IPS-20b (cell line): Measurements from ENCODE around the gene NPPA.

Experiments
- H3K27ac ChIP-seq: one replicate; pipeline ENCODE4 v1.5.1; 2013; ENCODE audit warnings: low read length
- H3K27me3 ChIP-seq: 2 replicates; pipeline ENCODE4 v1.6.1; 2013; ENCODE audit warnings: mild to moderate bottlenecking, low read length, inconsistent platforms; ENCODE audit not compliant: insufficient read depth
- H3K36me3 ChIP-seq: 2 replicates; pipeline ENCODE4 v1.6.1; 2013; ENCODE audit warnings: low read depth, mild to moderate bottlenecking, inconsistent platforms, low read length, moderate library complexity; ENCODE audit not compliant: insufficient read depth
- H3K4me1 ChIP-seq: 2 replicates; pipeline ENCODE4 v1.6.1; 2013; ENCODE audit warnings: mild to moderate bottlenecking, control low read depth, inconsistent platforms, low read length, moderate library complexity; ENCODE audit not compliant: insufficient read depth
- H3K4me3 ChIP-seq: 2 replicates; pipeline ENCODE4 v1.5.1; 2013; ENCODE audit warnings: mild to moderate bottlenecking, low read length, inconsistent platforms
- H3K9ac ChIP-seq: 2 replicates; pipeline ENCODE4 v1.6.1; 2013; ENCODE audit warnings: low read depth, mild to moderate bottlenecking, inconsistent platforms, low read length, moderate library complexity
- H3K9me3 ChIP-seq: 2 replicates; pipeline ENCODE4 v1.6.1; 2013; ENCODE audit warnings: mild to moderate bottlenecking, low read depth, low read length, inconsistent platforms; ENCODE audit not compliant: insufficient read depth

NPPA gene

DNA sequence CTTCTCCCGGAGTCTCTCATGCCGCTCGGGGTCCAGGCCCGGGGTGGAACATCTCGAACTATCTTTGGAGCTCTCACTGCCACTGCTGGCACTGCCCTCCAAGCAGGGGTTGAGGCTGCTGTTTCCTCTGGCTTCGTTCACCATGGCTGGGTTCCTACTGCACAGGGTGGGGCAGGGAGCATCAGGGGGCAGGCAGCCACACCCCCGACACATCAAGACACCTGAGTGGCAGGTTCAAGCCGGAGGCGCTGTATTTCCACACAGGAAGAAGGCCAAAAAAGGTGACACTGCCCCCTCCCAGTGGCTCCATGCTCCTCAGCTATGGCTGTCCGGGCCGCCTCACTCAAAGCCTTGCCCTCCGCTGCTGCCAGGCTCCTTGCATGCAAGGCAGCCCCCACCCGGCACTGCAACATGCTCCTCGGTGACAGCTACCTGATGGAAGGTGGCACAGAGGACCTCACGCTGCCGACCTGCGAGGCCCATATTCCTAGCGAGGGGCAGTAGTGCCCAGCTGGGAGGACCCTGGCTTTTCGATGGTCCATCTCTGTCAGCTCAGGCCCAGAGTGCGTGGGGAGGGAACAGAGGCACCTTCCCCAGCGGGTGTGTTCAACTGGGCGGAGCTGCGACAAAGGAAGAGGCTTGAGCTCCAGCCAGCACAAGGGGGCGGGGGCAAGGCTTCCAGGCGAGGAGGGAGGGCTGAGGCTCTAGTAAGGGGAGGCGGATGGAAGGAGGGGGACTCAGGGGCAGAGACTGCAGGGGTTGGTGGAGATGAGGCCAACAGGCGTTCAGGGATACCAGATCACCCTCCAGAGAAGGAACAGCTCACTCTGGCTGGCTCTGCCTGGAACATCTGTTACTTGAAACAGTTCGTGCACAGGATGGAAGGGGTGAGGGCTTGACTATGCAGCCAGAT lies 44.4 kb downstream of the NPPA start:
- Histone ChIP-seq H3K4me1 (peaks cover 14% of the 10 kb centered on the region), H3K9ac (peak overlapping the region; percentile 59; the same call in 1 of the 2 replicates), H3K4me3 (peak overlapping the region; percentile 73), H3K9me3 (no peaks in the 10 kb centered on the region), H3K27me3 (no peaks in the 10 kb centered on the region), H3K36me3 (peaks cover 40% of the 10 kb centered on the region), H3K27ac (peak overlapping the region; percentile 44)

DNA sequence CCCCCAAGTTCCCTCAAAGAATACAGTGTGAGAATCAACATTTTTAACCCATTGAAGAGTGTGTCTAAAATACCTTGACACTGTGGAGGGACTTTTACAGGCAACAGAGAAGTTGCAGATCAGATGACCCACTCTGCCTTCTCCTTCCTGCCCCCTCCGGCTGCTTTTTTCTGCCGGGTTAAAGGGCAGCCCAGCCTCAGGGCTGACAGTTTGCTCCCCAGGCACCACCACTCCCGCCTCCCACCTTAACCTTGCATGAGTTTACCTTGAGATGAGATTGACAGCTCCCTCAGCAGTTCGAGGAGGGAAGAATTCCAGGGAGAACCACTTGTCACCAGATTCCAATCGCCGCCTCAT lies 45.0 kb downstream of the NPPA start:
- Histone ChIP-seq H3K36me3 (peaks cover 34% of the 10 kb centered on the region), H3K9ac (no peak overlapping the region), H3K27me3 (no peaks in the 10 kb centered on the region), H3K4me3 (peak overlapping the region; percentile 73), H3K9me3 (no peaks in the 10 kb centered on the region), H3K4me1 (peaks cover 14% of the 10 kb centered on the region), H3K27ac (no peak overlapping the region)

DNA sequence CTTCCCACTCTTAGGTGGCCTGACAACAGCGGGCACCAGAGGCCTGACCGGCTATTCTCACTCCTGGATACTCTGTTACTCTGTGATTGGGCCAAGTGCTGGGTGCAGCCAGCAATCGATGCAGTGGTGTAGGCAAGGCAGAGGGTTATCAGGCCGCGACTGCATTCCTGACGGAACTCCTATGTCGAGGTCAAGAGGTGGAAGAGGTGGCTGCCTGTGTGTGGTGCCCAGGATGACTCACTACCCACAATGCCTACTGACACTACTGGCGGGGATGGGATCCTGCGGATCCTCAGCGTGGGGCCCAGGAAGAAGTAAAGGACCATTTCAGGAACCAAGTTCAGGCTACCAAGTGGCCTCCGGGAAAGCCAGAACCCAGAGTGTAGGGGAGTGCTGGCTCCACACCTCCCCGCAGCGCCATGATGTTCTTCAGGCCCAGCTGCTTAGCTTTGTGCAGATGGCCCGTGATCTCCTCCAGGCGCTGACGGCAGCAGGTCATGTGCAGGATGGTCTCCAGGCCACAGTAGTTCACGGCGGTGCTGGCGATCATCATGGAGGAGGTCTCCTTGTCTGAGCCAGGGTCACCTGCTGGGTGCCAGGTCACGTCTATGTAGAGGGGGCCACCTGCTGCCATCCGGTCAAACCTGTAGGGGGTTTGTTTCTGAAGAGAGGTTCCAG lies 46.7 kb downstream of the NPPA start:
- Histone ChIP-seq H3K4me1 (peaks cover 9% of the 10 kb centered on the region), H3K27ac (no peak overlapping the region), H3K27me3 (no peaks in the 10 kb centered on the region), H3K36me3 (peaks cover 34% of the 10 kb centered on the region), H3K9me3 (no peaks in the 10 kb centered on the region), H3K9ac (no peak overlapping the region), H3K4me3 (no peak overlapping the region)

DNA sequence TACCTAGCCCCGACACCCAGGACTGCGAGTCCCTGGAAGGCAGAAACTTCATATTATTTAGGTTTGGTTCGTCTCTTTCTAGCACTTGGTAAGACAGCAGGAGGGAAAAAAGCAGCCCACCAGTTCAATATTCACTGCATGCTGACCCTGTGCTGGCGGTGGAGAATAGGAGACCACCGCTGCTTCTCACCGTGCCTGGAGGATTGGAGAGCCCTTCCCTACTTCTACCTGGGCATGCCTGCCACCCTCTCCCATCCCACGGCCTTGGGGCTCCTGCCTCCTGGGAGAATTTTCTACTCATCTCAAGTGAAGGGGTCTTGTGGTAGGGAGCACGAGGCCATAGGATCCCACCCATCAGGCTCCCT lies 47.2 kb downstream of the NPPA start:
- Histone ChIP-seq H3K4me3 (no peak overlapping the region), H3K27me3 (no peaks in the 10 kb centered on the region), H3K36me3 (peaks cover 39% of the 10 kb centered on the region), H3K9me3 (no peaks in the 10 kb centered on the region), H3K9ac (no peak overlapping the region), H3K4me1 (peaks cover 9% of the 10 kb centered on the region), H3K27ac (no peak overlapping the region)

DNA sequence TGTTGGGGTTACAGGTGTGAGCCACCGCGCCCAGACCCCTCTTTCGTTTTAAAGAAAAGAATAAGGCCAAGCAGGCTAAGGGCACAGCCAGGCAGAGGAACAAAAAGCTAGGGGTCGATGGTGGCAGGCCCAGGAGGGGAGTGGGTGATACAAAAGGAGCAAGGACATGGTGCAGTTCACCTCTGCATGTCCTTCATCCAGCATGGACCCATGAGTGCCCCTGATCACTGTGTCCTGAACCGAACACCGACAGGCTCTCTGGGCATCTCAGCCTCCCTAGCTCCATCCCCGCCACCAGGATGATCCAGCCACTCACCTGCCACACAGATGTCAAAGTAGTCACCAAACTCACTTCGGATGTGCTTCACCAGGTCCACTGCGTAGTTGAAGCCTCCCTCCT lies 47.7 kb downstream of the NPPA start:
- H3K9ac ChIP-seq = no peak overlapping the region
- no peaks in the 10 kb centered on the region for H3K9me3 ChIP-seq
- H3K27ac ChIP-seq = no peak overlapping the region

DNA sequence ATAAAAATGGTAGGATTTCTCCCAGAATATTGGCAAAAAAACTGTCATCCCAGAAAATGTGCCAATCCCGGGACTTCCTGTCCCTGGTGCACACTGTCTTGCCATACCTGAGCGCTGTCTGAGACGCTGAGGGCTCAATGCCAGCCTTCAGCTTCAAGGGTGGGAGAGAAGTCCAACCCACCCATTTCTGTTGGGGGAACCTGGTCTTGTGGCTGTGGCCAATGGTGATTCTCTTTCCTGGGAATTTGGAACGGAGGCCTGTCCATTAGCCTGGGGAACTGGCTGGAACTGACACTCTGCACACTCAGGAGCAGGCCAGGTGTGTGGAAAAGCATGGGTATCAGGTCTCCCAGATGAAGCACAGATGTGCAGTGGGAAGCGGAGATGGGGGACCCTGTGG lies 48.5 kb downstream of the NPPA start:
- no peak overlapping the region for H3K4me3 ChIP-seq

More for the DNA sequence above, 47.7 kb downstream of the NPPA start:
- H3K4me3 ChIP-seq = no peak overlapping the region
- no peaks in the 10 kb centered on the region for H3K27me3 ChIP-seq
- H3K4me1 ChIP-seq = peaks cover 9% of the 10 kb centered on the region
- H3K36me3 ChIP-seq = peaks cover 44% of the 10 kb centered on the region

DNA sequence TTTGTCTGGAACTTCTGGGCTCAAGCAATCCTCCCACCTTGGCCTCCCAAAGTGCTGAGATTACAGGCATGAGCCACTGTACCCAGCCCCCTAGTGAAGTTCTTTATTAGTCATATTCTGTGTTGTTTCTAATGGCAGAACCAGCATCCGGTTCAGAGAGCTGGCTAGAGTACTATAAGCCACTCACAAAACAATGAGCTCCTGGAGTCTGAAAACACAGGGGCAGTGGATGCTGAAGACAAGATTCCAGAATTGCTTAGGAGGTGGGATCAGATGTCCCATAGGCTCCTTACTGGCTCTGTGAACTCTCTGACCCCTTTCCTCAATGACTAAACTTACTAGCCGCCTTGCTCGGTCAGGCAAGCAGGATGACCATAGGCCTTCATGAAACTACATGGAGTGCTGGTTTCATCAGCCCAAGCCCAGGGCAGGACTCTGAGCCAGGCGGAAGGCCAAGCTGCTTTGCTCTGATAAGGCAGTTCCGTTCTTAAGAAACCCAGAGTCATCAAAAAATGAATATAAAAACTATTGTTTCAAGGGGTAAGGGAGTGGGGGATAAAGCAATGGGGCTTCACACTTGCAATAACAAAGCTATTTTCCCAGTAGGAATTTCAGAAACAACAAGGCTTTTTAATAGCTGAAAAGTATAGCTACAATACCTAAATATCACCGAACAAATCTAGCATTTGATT lies 49.9 kb downstream of the NPPA start:
- no peak overlapping the region for H3K9ac ChIP-seq
- peaks cover 52% of the 10 kb centered on the region for H3K36me3 ChIP-seq
- H3K27me3 ChIP-seq = no peaks in the 10 kb centered on the region
- H3K27ac ChIP-seq = no peak overlapping the region
- H3K4me1 ChIP-seq = no peaks in the 10 kb centered on the region
- no peaks in the 10 kb centered on the region for H3K9me3 ChIP-seq
- no peak overlapping the region for H3K4me3 ChIP-seq

More for the DNA sequence above, 48.5 kb downstream of the NPPA start:
- H3K9ac ChIP-seq = no peak overlapping the region
- H3K27me3 ChIP-seq = no peaks in the 10 kb centered on the region
- H3K9me3 ChIP-seq = no peaks in the 10 kb centered on the region
- no peak overlapping the region for H3K27ac ChIP-seq
- H3K36me3 ChIP-seq = peaks cover 52% of the 10 kb centered on the region
- H3K4me1 ChIP-seq = peaks cover 4% of the 10 kb centered on the region; the same call in 1 of the 2 replicates

DNA sequence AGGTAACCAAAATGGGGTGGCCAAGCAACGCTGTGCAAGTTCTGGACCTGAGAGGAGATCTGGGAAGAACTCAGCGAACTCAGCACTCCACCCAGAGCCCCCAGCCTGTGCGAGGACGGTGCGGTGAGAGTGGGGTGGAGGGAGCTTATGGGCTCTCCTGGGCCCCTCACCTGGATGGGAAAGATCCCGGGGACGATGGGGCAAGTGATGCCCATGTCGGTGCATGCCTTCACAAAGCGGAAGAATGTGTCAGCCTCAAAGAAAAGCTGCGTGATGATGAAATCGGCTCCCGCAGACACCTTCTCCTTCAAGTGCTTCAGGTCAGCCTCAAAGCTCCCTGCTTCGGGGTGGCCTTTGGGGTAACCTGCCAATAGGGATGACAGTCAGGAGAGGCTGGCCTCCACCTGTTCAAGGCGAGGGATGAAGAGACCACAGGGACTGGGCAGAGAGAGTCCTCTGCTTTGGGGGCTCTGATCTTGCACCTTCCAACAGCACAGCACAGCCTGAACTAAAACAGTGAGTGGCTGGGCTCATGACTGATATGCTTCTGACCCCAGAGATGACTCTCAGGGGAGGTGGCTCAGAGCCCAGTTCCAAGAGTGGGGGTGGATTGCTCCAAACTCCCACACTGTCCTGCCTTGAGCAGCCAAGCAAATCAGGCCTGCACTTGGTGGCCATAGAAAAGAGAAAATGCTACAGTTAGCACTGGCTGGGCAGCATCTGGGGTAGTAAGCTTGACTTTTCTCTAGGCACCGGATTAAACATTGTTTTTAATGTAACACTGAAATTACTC lies 51.4 kb downstream of the NPPA start:
- Histone ChIP-seq H3K36me3 (peaks cover 50% of the 10 kb centered on the region), H3K9ac (no peak overlapping the region), H3K4me1 (no peaks in the 10 kb centered on the region), H3K9me3 (no peaks in the 10 kb centered on the region), H3K27me3 (no peaks in the 10 kb centered on the region), H3K27ac (no peak overlapping the region), H3K4me3 (no peak overlapping the region)
